ENCODE results near the gene HIVEP3.

GRCh38 chr1:41850029-41850428 is 68.7 kb downstream of the HIVEP3 start:
- TF ChIP-seq ZNF837 (tag by site-specific recombination; IDR thresholded peaks at IDR 0.05) (no peak), MEIS1 (CRISPR knock-in tag; IDR thresholded peaks at IDR 0.05; ENCODE audit: borderline replicate concordance) (no peak), ZNF777 (tag by site-specific recombination; IDR thresholded peaks at IDR 0.05; ENCODE audit: borderline replicate concordance) (no peak), ZBTB10 (tag by site-specific recombination; IDR thresholded peaks at IDR 0.05) (no peak), ZNF776 (tag by site-specific recombination; IDR thresholded peaks at IDR 0.05; ENCODE audit: borderline replicate concordance) (no peak), ZNF792 (tag by site-specific recombination; IDR thresholded peaks at IDR 0.05) (no peak), ZNF664 (tag by site-specific recombination; IDR thresholded peaks at IDR 0.05) (no peak), ZNF121 (tag by site-specific recombination; IDR thresholded peaks at IDR 0.05) (no peak), ZEB2 (tag by site-specific recombination; IDR thresholded peaks at IDR 0.05) (no peak)
- TF ChIP-seq, protein P1, sequence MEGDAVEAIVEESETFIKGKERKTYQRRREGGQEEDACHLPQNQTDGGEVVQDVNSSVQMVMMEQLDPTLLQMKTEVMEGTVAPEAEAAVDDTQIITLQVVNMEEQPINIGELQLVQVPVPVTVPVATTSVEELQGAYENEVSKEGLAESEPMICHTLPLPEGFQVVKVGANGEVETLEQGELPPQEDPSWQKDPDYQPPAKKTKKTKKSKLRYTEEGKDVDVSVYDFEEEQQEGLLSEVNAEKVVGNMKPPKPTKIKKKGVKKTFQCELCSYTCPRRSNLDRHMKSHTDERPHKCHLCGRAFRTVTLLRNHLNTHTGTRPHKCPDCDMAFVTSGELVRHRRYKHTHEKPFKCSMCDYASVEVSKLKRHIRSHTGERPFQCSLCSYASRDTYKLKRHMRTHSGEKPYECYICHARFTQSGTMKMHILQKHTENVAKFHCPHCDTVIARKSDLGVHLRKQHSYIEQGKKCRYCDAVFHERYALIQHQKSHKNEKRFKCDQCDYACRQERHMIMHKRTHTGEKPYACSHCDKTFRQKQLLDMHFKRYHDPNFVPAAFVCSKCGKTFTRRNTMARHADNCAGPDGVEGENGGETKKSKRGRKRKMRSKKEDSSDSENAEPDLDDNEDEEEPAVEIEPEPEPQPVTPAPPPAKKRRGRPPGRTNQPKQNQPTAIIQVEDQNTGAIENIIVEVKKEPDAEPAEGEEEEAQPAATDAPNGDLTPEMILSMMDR (tag by site-specific recombination; IDR thresholded peaks at IDR 0.05): no peak

Data from HEK293 (cell line).